GM18873 (cell line): ENCODE data around the gene FUBP1.
A peak's percentile ranks its signal among the peaks of the same experiment; 100 is the strongest.
"Not testable (repeated sequence)": the region's sequence is repeated elsewhere in the genome, so short reads cannot be mapped to it uniquely, and the experiment has no call there.

Source experiments
- ATAC-seq: cut with Tn5 transposase; IDR thresholded peaks from one replicate; pipeline ENCODE4 v1.9.1; 2021; ENCODE audit warnings: mild to moderate bottlenecking, moderate library complexity, moderate number of reproducible peaks; ENCODE audit not compliant: unreplicated experiment, low FRiP score

The FUBP1 gene

GRCh38 chr1:77990629-77991204 is 11.8 kb upstream of the FUBP1 start:
- ATAC-seq, result no peak

DNA sequence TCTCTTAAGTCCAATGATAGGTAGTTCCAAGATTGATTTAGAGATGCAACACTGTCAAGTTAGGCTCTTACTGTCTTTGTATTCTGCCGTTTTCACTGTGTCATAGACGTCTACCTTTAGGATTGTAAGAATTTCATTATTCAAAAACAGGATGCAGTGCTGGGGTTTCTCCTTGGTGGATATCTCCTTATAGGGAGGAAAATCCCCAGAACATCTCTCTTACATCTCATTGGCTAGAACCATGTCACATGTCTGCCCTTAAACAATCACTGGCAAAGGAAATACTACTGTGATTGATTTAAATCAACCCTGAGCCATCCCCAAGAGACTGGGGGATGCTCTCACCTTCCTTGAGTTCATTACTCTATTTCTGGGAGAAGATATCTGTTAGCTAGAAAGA is 10.9 kb upstream of the FUBP1 start:
- ATAC-seq, result no peak

- no peak for ATAC-seq
Measured at GRCh38 chr1:77987919-77988318, 9.0 kb upstream of the FUBP1 start.

DNA sequence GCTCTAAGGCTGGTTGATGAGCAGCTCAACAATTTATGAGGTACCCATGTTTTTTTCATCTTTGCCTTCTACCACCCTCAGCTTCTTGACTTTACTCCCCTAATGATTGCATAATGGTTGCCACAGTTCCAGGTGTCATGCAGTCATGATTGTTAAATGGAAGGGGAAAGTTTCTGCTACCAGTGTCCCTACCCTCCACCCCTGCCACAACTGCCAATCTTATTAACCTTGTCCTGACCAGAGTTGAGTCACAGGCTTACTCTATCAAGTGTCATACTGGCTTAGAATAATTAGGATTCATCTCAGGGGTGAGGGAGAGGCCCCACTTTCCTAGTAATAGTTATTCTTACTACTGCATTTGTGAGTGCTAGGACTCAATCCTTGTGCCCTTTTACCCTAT is 7.9 kb upstream of the FUBP1 start:
- ATAC-seq, result no peak

- no peak for ATAC-seq
Measured at GRCh38 chr1:77984629-77985028, 5.8 kb upstream of the FUBP1 start.

DNA sequence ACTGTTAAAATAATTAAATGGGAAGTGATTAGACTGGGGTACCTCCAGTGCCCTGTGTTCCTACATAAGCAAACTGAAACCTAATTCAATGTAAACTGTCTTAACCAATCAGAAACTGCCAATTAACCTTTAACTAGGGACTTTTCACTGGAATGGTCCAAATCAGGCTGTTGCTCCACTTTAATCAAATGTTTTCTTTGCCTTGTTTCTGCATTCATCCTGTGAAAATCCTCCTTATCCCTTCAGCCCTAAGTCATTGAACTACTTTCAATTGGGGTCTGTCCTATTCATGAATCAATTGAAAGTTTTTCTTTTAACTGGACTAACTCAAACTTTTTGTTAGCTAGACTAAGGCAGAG is 5.1 kb upstream of the FUBP1 start:
- no peak for ATAC-seq

- ATAC-seq, result not testable (repeated sequence)
Measured at GRCh38 chr1:77983352-77983996, 4.6 kb upstream of the FUBP1 start.

DNA sequence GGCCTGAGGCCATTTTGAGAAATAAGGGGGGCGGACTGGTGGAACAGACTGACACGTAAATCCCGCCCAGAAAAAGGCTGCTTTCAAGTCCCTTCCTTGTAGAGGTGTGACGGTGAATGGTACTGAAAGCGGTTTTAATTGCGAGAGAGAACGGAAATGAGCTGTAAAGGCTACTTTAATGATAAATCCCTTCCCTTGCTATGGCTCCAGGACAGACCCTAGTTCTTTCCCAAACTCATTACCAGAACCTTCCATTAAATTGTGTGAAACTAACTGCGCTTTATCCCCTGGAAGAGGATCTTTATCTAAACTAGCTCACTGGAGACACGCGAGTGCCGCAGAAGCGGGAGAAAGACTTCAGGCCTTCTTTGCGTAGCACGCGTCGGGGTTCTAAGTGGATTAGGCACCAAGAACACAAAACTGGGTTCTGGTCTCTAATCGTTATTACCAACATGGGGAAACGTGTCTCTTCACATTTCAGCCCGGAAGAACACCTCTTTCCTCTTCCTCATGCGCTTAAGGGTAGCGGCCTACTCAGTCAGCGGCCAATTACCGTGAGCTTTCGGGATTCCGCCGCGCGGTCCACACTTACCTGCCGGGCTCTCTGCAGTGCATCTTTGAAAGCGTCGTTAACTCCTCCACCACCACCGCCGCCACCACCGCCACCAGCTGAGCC is 441 bp downstream of the FUBP1 start:
- peak; percentile 73 for ATAC-seq

GRCh38 chr1:77977989-77978292 is 931 bp downstream of the FUBP1 start:
- ATAC-seq, result peak; percentile 0

DNA sequence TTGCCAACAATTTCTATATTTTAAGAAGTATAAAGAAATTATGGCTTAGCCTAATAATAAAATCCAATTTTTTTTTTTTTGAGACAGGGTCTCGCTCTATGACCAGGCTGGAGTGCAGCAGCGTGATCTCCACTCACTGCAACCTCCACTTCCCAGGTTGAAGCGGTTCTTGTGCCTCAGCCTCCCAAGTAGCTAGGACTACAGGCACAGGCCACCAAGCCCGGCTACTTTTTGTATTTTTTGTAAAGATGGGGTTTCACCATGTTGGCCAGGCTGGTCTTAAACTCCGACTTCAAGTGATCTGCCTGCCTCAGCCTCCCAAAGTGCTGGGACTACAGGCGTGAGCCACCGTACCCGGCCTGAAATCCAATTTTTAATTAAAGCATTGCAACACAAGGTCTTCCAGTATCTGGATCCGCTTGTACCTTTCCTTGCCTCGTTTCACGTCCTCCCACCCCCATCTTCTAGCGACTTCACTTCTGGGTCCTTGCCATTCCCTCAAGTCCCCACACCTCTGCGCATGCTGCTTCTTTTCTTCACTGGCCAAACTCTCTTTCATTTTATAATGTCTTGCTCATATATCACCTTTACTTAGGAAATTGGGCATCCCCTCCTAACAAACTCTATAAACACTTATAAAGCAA is 2.3 kb downstream of the FUBP1 start:
- no peak for ATAC-seq

GRCh38 chr1:77975907-77976306 is 3.0 kb downstream of the FUBP1 start:
- ATAC-seq, result no peak

GRCh38 chr1:77975386-77975785 is 3.5 kb downstream of the FUBP1 start:
- no peak for ATAC-seq

GRCh38 chr1:77972080-77972479 is 6.8 kb downstream of the FUBP1 start:
- no peak for ATAC-seq

DNA sequence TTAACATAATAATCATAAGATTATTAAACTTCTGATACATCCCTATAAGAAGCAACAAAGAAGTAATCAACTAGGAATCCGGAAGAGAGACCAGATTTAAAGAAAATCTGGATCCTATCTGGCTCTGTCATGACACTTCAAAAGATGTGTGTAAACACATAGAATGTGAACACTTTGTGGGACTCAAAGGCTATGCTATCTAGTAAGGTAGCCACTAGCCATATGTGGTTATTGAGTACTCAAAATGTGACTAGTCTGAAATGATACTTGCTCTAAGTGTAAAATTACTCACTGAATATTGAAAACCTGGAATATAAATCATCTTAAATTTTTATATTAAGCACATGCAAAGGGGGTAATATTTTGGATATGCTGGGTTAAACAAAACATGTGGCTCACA is 8.7 kb downstream of the FUBP1 start:
- ATAC-seq, result no peak

GRCh38 chr1:77966291-77966690 is 12.6 kb downstream of the FUBP1 start:
- no peak for ATAC-seq

DNA sequence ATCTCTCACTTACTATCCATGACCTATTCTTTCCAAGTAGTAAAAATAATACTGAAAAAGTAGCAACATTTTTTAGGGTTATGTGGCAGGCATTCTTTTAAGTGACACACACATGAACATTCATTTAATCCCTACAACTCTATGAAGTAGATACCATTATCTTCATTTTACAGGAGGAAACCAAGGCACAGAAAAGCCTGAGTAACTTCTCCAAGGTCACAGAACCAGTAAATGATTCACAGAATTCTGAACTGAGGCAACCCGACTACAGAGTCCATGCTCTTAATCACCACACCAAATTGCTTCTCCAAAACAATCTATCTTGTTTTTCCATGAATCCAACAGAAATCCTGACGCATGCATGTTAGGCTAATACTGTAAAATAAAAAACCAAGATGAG is 17.5 kb downstream of the FUBP1 start:
- ATAC-seq, result no peak

DNA sequence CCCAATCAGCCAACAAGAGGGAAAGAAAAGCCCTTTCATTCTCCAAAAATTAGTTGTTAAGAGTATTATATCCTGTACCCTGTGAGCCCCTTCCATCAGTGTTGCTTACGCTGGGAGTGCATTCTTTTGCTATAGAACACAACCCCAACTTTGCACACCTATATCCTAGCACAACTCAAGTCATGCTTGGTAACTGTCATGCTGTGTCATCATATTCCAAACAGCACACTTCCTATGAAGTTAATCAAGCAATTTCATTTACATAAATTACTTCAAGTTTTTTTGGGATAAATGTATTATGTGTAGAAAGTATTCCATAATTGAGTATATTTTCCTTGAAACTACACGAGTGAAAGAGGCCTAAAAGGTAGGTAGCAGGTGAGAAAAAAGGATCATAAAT is 20.0 kb downstream of the FUBP1 start:
- no peak for ATAC-seq

DNA sequence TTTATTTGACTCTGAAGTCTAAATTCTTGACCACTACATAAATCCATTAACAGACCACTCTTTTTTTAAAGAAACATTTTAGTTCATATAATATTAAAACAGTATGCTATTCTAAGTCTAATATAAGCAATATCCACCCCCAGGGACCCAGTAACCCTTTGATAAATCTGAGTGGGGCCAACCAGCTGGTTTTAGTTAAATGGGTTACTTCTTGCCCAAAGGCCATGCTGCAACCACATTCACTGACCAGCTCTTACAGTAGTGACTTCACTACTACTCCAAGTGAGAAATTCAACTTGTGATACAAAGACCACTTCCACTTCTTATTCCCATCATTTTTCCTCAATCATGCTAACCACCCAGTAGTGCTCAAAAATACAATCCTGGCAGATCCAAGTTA is 20.5 kb downstream of the FUBP1 start:
- no peak for ATAC-seq

DNA sequence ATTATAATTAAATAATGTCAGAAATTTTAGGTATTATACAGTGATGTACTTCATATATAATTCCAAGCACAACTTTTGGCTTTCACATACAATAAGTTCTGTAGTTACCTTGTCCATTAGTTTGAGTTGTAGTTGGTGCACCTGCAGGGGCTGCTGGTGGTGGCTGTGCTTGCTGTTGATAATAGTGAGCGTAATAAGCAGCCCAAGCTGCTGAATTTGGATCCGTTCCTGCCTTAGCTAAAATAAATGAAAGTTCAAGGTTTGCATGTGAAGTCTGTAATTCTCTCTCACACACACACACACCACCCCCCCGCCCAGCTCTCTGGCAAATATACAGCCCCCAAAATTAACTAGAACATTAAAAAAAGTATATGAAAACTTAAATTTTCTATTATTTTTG is 22.4 kb downstream of the FUBP1 start:
- no peak for ATAC-seq

DNA sequence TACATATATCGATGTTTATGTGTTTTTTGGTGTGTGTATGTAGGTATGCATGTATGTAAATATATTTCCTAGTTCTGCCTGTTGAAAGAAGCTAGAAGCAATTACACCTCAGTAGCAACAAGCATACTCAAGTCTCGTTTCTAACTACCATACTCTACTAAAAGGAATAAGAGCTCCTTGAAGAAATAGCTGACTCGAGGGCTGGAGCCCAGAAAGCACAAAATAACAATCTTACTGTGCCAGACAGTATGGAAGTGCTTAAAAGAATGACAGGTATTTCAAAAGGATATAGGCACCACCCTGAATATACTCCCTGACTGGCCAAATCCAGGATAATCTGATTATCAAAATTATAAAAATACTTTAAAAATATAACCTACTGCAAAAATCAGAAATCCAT is 23.2 kb downstream of the FUBP1 start:
- ATAC-seq, result no peak

DNA sequence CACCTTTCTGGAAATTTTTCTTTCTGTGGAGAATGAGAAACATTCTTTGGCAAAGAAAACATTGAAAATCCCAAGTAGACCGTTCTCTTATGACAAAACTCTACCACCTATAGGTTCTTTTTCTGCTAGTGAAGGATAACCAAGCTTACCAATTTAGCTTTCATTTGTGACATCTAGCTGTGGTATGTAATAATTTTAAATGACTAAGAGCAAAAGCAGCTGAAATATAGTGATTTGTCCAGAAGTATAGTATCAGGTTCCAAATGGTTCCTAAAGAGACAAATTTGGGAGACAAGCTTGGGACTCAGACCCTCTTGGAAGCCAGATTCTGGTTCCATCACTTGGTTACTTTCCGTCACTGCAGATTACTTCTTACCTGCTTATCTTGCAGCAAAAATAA is 24.4 kb downstream of the FUBP1 start:
- ATAC-seq, result no peak

DNA sequence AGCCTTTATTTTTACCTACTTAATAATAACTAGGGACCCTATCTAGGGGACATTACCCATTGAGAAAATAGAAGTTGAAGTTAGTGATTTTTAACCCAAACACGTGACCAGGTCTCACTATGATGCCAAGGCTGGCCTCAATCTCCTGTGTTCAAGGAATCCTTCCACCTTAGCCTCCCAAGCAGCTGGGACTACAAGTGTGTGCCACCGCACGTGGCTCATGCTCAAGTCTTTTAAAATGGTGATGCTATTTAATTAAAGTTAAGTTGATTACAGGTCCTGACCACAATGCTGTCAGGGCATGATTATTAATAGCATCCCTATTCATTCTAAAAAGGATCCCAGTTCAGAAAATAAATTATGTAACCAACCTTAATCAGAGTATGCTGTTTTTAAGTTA is 25.0 kb downstream of the FUBP1 start:
- ATAC-seq, result no peak
